Measurements from ENCODE around the gene NCAM2.
A peak's percentile ranks its signal among the peaks of the same experiment; 100 is the strongest.

The NCAM2 gene

DNA sequence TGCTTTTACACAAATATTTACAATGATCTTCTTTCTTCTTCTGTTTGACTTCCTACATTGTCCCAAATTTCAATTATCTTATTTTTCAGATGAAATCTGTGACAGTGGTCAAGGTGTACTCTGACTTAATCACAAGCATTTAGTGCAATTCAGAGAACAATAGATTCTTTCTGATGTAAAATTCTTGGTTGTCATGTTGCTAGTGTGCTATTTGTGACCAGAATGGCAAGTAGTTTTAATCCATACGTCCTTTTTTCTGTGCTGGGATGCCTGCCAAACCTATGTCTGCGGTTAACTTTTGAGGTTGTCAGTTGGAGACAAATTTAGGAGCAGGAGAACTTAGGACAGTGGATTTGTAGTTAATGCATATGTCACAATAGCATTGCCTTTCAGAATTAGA lies 31.0 kb downstream of the NCAM2 start:
- DNase-seq: no peak

DNA sequence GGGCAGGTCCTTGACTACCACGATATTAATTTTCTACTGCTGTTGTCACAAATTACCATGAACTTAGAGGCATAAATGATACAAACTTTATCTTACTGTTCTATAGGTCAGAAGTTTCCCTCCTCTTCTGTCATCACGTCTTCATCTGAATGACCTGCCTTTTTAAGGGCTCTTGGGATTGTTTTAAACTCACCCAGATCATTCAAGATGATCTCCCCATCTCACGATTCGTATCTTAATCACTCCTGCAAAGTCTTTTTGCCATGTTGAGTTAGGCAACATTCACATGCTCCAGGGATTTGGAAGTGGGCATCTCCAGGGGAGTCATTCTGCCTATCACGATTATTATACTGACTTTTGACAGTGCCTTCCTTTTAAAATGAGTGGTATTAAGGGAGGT lies 32.1 kb downstream of the NCAM2 start:
- DNase-seq: no peak

DNA sequence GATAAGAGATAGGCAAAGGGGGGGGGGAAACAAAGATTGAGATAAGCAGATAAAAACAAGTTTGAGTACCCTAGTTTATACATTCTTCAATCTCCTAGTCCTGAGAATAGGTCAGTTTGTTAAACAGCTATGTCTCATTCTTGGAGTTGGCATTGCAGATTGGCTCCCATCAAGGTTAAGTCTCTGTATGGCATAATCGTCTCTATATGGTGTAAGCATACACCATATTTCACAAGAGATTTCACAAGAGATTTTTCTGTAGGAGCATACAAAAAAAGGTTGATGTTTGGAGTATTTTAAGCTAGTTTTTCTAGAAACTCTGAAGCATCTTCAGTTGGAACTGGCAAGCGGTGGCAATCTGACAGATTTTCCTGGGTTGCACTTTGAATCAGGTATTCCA lies 35.8 kb downstream of the NCAM2 start:
- DNase-seq: no peak

- DNase-seq: peak; percentile 25
Measured at GRCh38 chr21:21039624-21040170, 41.5 kb downstream of the NCAM2 start.

DNA sequence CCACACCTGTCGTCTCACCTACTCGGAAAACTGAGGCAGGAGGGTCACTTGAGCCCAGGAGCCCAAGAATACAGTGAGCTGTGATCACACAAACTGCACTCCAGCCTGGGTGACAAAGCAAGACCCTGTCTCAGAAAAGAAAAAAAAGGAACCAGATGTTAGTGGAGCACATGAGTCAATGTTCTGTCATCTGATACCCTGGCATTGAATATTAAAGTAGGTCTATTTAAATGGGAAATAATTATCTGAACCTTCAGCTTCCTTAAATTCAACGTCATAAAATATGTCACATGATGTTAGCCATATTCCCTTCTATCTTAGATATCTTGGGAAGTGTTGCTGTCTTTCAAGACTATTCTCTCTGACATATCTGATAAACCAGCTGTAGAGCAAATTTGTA lies 47.3 kb downstream of the NCAM2 start:
- no peak for DNase-seq

- DNase-seq: no peak
Measured at GRCh38 chr21:21046063-21046462, 47.9 kb downstream of the NCAM2 start.

DNA sequence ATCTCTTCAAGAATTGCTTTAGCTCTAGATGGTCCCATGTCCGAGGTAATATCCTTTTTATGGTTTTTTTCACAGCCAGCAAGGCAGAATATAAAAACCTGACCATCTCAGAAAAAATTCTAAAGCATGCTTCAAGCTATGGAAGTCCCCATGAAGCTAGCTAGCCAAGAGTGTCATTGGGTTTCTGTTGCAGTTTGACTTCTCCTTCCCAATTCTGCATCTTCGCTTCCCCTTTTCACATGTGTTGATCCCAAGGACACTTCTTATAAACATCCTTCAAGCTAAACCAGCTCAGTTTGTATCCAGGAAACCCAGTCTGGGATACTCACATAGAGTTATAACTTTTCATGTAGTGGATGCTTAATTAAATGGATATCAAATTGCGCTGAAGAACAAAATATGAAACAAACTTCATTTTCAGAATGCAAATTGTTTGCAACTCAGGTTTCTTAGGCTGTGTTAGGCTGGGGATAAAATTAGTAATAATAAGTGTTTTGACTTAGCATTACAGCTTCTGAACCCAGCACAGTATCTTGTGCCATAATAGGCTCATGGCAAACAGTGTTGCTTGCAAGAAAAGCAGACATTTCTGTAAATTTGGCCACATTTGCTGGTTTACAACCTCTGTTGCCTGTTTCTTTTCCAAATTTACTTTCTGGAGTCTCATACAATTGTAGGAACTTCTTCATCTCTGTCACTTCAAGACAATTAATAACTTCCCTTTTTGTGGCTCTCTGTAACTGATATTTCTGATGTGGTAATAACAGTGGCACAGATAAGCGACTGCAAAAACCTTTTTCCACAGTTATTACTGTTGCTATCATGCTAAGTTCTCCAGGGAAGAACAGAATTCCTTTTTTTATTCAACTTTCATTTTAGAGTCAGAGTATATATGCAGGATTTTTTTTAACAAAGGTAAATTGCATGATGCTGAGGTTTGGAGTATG lies 53.2 kb downstream of the NCAM2 start:
- no peak for DNase-seq

- no peak for DNase-seq
Measured at GRCh38 chr21:21052672-21053071, 54.5 kb downstream of the NCAM2 start.

GRCh38 chr21:21057349-21058062 lies 59.3 kb downstream of the NCAM2 start:
- DNase-seq: no peak

DNA sequence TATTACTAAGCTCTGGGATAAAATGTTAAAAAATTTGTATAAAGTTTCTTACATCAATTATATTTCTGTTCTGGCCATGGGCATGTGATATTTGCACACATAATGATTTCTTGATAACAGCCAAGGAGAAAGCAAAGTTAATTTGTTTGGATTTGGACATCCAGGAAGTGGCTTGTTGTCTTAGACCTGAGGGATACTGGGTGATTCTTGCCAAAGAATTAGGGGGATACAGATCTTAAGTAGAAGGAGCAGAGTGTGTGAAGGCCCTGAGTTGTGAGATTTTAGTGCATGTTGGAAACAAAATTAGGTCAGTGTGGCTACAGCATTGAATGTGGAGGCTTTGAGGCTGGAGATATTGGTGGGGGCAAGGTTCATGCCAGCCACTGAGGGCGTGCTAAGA lies 65.6 kb downstream of the NCAM2 start:
- DNase-seq: no peak

DNA sequence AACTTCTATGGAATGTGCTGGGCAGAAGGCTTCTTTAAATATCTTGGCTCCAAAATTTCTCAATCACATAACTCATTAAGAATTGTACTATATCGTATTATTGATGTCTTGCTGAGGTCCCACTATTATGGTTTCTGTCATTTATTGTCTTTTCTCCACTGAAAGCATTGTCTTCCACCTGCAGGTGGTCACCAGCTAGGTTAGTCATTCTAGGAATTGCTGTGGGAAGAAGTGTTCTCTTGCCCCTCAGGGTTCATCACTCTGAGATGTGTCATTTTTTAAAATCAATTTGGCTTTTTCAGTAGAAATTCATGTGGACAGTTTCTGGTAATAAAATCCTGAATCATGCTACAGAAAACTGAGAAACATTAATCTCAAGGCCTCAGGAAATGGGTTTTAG lies 66.1 kb downstream of the NCAM2 start:
- DNase-seq: no peak

GRCh38 chr21:21067375-21067774 lies 69.2 kb downstream of the NCAM2 start:
- no peak for DNase-seq

- no peak for DNase-seq
Measured at GRCh38 chr21:21074305-21074704, 76.1 kb downstream of the NCAM2 start.

- no peak for DNase-seq
Measured at GRCh38 chr21:21076051-21076450, 77.8 kb downstream of the NCAM2 start.

DNA sequence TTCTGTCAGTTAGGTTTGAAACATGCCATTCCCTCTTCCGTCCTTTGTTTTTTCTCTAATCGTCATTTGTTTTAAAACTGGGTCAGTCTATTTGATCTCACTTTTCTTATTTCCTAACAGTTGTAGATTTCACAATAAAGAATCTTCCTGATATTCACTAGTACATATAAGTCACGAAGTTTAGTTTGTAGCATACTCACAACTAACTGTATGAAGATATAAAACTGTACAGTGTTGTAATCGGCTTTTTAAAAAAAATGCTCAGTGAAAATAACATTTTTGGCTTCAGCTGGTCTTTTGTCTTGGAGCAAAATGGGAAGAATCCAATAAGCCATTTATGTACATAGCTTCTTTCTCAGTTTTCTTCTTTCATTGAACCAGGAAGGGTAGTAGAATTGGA lies 78.3 kb downstream of the NCAM2 start:
- no peak for DNase-seq

DNA sequence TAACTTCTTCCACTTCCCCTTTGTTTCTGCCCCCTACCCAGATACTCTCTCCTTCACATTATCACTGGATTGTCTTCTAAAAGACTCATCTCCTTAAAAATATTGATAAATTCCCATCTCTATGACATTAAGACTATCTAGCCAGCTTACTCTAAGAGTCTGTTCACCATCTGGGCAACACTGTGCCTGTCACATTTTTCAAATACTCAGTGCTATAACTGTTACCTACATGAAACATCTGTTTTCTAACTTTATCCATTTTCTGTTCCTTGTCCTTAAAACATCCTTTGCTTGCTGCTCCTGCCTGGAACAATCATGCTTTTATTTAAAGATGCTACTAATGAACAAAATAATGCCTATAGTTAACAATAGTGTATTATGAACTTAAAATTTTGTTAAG lies 81.4 kb downstream of the NCAM2 start:
- DNase-seq: no peak

DNA sequence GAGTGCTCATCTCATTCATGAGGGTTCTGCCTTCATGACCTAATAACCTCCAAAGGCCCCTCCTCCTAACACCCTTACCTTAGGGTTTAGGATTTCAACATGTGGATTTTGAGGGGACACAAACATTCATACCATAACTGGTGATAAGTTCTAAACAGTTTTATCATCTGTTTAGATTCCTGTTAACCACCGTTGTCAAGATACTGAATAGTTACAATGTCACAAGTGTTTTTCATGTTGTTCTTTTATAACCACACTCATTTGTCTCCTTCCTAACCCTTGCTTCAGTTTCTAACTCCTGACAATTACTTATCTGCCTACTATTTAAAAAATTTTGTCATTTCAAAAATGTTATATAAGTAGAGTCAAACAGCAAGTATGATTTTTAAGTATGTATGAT lies 86.0 kb downstream of the NCAM2 start:
- no peak for DNase-seq

DNA sequence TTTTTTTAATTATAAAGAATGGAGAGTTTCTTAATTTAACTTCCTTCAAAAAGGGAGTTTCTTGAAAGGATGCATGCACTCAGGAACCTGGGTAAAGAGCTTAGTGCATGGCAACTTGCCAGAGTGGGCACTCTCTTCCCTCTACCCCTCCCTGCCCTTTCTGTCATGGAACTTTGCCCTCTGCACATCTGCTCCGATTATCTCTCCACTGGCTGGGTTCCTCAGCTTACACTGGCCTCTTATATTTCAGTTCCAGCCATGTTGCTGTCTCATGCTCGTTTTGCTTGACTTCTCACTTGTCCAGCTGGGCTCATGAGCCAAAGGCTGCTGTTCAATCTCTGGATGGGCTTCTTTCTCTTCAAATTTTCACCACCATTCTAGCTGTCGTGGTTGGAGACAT lies 87.0 kb downstream of the NCAM2 start:
- DNase-seq: no peak

DNA sequence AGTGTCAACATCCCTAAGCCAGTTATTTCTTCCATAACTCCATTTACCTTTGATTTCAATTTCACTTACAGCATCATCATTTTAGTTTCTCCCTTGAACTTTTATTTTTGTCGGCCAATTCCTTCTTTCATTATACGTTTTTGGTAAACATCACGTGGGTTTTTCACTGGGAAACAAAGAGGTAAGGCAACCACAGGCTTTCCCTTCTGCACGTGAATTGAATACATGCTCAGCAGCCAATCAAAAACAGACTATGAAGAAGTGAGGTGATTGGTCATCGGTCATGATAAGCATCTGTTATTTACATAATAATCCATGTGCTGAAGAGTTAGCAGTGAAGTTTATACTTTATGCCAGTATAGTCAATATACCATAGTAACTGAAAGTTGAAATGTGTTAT lies 98.7 kb downstream of the NCAM2 start:
- no peak for DNase-seq

DNA sequence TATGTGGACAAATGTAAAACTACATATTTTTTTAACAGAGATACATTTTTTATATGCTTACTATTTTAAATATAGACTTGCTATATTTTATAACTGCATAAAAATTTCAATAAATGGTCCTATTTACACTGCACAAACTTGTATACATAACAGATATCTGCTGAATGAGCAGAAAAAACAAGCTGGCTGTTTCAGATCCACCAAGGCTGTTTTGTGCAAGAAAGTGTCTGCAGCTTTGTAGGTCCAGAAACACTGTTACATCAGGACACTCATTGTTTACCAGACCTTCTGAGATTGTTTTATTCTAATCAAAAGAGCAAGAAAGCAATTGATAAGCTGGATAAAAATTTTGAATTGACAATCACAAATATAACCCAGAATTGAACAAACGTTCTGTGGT lies 99.3 kb downstream of the NCAM2 start:
- no peak for DNase-seq

GRCh38 chr21:21101911-21102310 lies 103.7 kb downstream of the NCAM2 start:
- DNase-seq: peak; percentile 3

- DNase-seq: no peak
Measured at GRCh38 chr21:21102896-21103295, 104.7 kb downstream of the NCAM2 start.

DNA sequence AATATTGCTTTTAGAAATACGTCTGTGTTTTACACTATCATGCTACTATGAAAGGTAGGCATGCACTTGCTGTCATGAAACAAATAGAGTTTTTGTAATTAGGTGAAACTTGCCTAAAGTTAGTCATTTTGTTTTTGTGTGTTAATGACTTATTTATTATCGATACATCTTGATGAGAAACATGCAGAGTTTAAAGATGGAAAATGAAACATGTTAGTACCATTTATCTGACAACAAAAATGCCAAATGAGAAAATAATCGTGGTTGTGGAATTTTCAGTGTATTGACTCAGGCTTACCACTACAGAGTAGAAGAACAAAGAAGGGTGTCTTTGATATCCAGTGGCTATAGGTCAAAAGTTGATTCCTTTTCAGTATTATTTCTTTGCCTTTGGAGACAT lies 105.5 kb downstream of the NCAM2 start:
- DNase-seq: no peak

- DNase-seq: no peak
Measured at GRCh38 chr21:21109736-21110135, 111.5 kb downstream of the NCAM2 start.

All from DMS53 (cell line).